GM12878 (cell line): ENCODE measurements around the gene WDFY3. TPM values are rescaled to one million over a fixed set of nuclear protein-coding genes. Genes with fewer than 3 reads are reported as not detected.

Experiments
- BACH1 ChIP-seq: fragments of 450-650 bp; IDR thresholded peaks from 2 replicates; pipeline ENCODE4 v1.6.1; 2017; ENCODE audit warnings: mild to moderate bottlenecking, borderline replicate concordance
- BCL3 ChIP-seq: IDR thresholded peaks from 2 replicates; pipeline ENCODE4 v1.6.1; 2011; ENCODE audit warnings: borderline replicate concordance, low read depth, mild to moderate bottlenecking, moderate library complexity, low read length; ENCODE audit not compliant: insufficient read depth, poor library complexity, severe bottlenecking
- ESRRA ChIP-seq: IDR thresholded peaks from 2 replicates; pipeline ENCODE4 v1.6.1; 2012; ENCODE audit warnings: mild to moderate bottlenecking, low read length, improper control_type of control experiment
- KDM1A ChIP-seq: fragments of 200-600 bp; sonication (generic); IDR thresholded peaks from 2 replicates; pipeline ENCODE4 v1.6.1; 2016; ENCODE audit warnings: borderline replicate concordance
- MYB ChIP-seq: fragments of 150-350 bp; IDR thresholded peaks from 2 replicates; pipeline ENCODE4 v1.6.1; 2014; ENCODE audit warnings: mild to moderate bottlenecking, low read depth, low read length, borderline replicate concordance
- NFYA ChIP-seq: IDR thresholded peaks from 2 replicates; pipeline ENCODE4 v1.6.1; 2011; ENCODE audit warnings: low read depth, mild to moderate bottlenecking, low read length, improper control_type of control experiment, borderline replicate concordance
- RAD51 ChIP-seq: fragments of 450-650 bp; IDR thresholded peaks from 2 replicates; pipeline ENCODE4 v1.6.1; 2016; ENCODE audit warnings: moderate library complexity, mild to moderate bottlenecking, inconsistent platforms
- REST ChIP-seq: IDR thresholded peaks from 2 replicates; pipeline ENCODE4 v1.6.1; 2012; ENCODE audit warnings: mild to moderate bottlenecking, low read depth, low read length
- TAF1 ChIP-seq: IDR thresholded peaks from 2 replicates; pipeline ENCODE4 v1.6.1; 2011; ENCODE audit warnings: mild to moderate bottlenecking, low read depth, low read length, borderline replicate concordance
- TARDBP ChIP-seq: IDR thresholded peaks from 2 replicates; pipeline ENCODE4 v1.6.1; 2016; ENCODE audit warnings: borderline replicate concordance
- TBL1XR1 ChIP-seq: IDR thresholded peaks from 2 replicates; pipeline ENCODE4 v1.6.1; 2012; ENCODE audit warnings: low read depth, low read length, improper control_type of control experiment
- polyA plus RNA-seq, 11 experiments: library from polyadenylated mRNA; depleted of rRNA in 4 of 11; unstranded in 6 of 11; stranded (reverse) in 5 of 11; fragments of >200 nt; fragmentation: Nextera tagmentation in 4 of 11; fragmentation: Illumina TruSeq in 1 of 11; extraction: Ambion mirVana in 4 of 11; extraction: Trizol in 1 of 11; gene quantifications; 1 replicate in 1 of 11; 2 replicates in 10 of 11; pipeline versions ENCODE4 v1.2.1 to v1.2.3, GENCODE V29; 2011 to 2016; ENCODE audit warnings: inconsistent platforms in 2 of 11, missing spikeins in 2 of 11, low read depth in 1 of 11
- total RNA-seq, 4 experiments: library from RNA; depleted of rRNA in 3 of 4; stranded (reverse); fragments of >200 nt in 3 of 4; fragmentation: Illumina TruSeq in 1 of 4; extraction: Trizol in 1 of 4; gene quantifications; 2 replicates each; pipeline versions ENCODE4 v1.2.1 to v1.2.3, GENCODE V29; 2013 to 2021
- TF ChIP-seq, protein P1 (sequence below): fragments of 450-650 bp; formaldehyde crosslinking; IDR thresholded peaks from 2 replicates; pipeline ENCODE4 v1.4.0; 2022; ENCODE audit warnings: mild to moderate bottlenecking, moderate library complexity
- TF ChIP-seq, protein P2 (sequence below): fragments of 450-650 bp; IDR thresholded peaks from 2 replicates; pipeline ENCODE4 v1.6.1; 2017; ENCODE audit warnings: borderline replicate concordance

Gene WDFY3
- total and polyA plus RNA-seq, 10 of the 15 experiments (the other 5 are each of a cell fraction or from before 2014, with no cell fraction given), result 0.01 to 0.23 (median 0.12) TPM; not detected in 2

- TF ChIP-seq, protein P1, sequence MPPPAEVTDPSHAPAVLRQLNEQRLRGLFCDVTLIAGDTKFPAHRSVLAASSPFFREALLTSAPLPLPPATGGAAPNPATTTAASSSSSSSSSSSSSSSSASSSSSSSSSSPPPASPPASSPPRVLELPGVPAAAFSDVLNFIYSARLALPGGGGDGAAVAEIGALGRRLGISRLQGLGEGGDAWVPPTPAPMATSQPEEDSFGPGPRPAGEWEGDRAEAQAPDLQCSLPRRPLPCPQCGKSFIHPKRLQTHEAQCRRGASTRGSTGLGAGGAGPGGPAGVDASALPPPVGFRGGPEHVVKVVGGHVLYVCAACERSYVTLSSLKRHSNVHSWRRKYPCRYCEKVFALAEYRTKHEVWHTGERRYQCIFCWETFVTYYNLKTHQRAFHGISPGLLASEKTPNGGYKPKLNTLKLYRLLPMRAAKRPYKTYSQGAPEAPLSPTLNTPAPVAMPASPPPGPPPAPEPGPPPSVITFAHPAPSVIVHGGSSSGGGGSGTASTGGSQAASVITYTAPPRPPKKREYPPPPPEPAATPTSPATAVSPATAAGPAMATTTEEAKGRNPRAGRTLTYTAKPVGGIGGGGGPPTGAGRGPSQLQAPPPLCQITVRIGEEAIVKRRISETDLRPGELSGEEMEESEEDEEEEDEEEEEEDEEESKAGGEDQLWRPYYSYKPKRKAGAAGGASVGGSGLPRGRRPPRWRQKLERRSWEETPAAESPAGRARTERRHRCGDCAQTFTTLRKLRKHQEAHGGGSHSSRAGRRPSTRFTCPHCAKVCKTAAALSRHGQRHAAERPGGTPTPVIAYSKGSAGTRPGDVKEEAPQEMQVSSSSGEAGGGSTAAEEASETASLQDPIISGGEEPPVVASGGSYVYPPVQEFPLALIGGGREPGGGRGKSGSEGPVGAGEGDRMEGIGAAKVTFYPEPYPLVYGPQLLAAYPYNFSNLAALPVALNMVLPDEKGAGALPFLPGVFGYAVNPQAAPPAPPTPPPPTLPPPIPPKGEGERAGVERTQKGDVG, result no peak
- TF ChIP-seq NFYA (no peak), BCL3 (no peak), TBL1XR1 (no peak), KDM1A (no peak), REST (no peak), BACH1 (no peak), TARDBP (no peak), MYB (no peak), TAF1 (no peak), RAD51 (no peak), ESRRA (no peak)
- TF ChIP-seq, protein P2, sequence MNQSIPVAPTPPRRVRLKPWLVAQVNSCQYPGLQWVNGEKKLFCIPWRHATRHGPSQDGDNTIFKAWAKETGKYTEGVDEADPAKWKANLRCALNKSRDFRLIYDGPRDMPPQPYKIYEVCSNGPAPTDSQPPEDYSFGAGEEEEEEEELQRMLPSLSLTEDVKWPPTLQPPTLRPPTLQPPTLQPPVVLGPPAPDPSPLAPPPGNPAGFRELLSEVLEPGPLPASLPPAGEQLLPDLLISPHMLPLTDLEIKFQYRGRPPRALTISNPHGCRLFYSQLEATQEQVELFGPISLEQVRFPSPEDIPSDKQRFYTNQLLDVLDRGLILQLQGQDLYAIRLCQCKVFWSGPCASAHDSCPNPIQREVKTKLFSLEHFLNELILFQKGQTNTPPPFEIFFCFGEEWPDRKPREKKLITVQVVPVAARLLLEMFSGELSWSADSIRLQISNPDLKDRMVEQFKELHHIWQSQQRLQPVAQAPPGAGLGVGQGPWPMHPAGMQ, result no peak
Observed at GRCh38 chr4:84928089-84928488, 38.4 kb downstream of the WDFY3 start (continued).
